DMS 273 treated with DMSO at 0.1 percent for 48 hours (cell line): Measurements from ENCODE around the gene MAD1L1.

Source experiments
- DNase-seq: peaks from one replicate; lab custom pipeline; 2025; lab: John Stamatoyannopoulos, UW

Gene MAD1L1

DNA sequence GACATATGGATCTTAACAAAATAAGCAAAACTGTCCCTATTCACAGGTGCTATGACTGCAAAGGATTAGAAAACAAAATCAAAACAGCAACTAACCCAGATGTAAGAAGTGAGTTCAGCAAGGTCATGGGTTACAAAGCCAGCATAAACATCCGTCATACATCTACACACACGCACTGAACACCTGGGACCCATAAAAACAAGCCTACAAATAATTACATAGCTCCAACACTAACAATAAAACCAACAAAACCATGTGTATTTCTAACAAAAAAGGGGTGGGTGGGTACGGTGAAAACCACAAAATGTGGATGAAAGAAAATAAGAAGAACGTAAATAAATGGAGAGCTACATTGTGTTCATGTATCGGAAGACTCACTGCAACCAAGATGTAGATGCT lies 305.8 kb downstream of the MAD1L1 start:
- DNase-seq, result no peak

DNA sequence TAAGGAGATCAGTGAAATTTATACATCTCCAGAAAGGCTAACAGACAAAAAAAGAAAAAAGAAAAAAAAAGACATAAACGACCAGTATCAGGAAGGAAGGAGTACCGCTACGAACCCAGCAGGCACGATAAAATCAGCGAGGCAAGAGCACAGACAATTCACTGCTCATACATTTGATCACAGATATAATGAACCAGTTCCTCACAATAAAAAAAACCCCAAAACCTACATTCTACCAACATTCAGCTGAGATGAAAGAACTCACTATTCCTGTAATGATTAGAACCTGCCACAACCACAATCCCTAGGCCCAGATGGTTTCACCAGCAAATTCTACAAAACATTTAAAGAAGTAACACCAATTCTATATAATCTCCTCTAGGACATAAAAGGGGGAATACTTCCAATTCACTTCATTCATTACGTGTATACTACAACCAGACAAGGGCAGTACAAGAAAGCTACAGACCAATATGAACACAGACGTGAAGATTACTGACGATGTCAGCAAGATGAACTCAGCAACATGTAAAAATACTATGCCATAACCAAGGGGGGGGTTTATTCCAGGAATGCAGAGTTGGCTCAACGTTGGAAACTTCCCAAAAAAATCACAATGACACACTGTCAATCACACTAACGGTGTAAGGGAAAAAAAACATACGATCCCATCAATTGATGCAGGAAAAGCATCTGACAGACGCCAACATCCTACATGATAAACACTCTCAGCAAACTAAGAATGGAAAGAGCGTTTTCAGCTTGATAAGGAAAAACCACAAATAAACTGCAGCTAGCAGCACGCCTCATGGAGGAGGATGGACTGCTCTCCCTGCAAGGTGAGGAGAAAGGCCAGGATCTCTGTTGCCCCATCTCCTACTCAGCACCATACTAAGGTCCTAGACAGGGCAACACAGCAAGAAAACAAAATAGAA lies 306.5 kb downstream of the MAD1L1 start:
- DNase-seq, result no peak

DNA sequence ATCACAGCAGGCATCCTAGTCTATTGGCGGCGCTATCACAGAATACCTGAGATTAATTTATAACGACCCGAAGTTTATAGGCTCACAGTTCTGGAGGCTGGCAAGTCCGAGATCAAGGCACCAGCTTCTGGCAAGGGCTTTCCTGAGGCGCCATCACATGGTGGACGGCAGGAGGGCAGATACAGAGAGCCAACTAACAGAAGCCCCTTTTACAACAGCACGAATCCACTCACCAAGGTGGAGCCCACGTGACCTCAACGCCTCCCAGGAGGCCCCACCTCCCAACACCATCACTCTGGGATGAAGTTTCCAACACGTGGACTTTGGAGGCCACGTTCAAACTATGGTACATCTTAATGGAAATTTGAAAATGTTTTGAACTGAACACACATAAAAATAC lies 307.4 kb downstream of the MAD1L1 start:
- no peak for DNase-seq

DNA sequence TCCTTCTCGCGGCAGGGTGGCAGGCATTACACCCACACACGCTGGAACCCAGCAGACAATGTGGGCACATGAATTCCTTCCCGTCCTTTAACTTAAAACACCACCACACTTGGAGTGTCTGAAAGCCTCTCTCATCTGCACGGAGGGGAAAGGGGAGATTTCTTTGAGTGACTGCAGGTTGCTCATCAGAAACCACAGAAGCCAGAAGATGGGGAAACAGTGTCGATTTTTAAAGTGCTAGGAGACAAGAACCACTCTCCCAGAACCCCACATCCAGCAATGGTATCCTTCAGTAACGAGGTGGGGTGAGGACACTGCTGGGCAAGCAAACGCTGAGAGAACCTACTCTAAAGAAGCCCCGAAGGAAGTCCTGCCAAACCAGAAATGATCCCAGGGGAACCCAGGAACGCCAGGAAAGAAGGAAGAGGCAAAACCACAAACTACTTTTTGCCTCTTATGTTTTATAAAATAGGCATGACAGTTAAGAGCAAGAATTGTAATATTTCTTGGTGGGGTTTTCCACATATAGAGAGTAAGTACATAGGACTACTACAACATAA lies 308.4 kb downstream of the MAD1L1 start:
- DNase-seq, result no peak

DNA sequence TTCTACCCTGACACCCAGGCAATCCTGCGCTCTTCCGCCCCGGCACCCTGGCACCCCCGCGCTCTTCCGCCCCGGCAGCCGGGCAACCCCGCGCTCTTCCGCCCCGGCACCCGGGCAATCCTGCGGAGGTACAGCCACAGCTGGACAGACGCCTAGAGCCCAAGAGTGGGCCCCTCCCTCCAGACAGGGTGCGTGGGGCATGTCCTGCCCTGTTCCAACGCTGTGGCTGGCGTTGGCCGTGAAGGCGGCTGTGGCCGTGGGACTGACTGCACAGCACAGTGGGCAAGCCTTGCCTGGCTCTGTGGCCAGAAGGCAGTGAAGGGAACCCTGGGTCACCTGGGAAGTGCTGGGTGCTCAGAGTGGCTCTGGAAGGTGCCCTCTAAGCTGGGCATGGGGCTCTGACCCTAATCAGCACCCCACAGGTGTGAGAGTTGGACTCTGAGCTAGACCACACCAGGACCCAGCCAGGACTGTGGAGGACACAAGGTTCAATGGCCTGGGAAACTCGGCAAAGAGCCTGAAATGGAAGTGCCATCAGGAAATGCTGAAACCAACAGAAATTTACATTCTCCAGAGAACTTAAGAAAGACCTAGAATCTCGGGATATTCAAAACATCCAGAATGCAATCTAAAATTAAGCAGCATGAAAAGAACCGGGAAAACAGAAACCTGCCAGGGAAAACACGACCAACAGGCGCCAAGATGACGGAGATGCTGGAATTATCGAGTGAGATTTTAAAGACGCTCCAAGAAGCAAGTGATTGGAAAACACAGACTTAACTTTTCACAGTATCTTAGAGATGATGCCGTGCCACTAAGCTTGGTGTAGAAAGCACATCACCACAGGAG lies 309.1 kb downstream of the MAD1L1 start:
- DNase-seq, result no peak

DNA sequence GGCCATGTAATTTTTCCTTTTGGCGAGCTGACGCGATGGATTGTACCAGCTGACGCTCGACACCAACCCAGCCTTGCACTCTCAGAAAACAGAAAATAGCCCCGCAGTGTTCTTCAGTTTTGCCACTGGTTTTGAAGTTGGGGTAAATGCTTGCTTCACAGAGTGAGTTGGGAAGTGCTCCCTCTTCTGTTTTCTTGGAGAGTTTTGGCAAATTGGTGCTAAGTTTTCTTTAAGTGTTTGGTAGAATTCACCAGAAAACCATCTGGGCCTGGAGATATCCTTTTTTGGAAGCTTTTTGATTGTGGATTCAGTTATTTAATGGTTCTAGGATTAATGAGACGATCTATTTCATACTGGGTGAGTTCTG lies 309.9 kb downstream of the MAD1L1 start:
- no peak for DNase-seq

DNA sequence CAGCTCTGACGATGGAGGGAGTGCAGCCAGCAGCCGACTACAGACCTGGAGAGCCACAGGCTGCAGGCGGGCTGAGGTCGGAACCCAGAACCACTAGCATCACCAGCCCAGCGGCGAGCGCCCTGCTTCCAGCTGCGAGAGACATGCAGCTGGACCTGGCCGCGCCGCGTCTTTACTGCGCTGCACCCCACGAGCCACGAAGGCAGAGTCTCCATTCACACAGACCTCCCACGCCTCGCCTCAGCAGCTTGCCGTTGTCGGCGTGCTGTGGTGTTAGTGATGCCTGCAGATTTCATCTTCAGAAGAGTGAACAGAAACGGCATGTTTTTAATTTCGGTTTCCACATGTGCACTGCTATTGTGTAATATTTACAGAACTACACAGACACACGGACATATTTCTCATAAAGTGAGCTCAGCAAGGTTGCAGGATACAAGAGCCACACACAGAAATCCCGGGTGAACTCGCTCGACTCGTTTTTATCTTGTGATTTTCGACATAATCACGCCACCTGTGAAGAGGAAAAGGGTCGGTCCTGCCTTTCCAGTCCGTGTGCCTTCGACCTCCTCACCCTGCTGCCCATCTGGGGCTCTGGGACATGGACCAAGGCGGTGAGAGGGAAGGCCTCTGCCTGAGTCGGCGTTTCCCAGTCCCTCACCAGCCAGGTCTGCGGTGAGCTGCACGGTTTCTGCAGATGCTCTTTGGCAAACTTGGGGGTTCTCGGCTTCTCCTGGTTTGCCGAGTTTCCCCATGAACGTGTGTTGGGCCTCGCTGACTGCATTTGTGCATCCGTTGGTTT lies 310.5 kb downstream of the MAD1L1 start:
- DNase-seq, result no peak

DNA sequence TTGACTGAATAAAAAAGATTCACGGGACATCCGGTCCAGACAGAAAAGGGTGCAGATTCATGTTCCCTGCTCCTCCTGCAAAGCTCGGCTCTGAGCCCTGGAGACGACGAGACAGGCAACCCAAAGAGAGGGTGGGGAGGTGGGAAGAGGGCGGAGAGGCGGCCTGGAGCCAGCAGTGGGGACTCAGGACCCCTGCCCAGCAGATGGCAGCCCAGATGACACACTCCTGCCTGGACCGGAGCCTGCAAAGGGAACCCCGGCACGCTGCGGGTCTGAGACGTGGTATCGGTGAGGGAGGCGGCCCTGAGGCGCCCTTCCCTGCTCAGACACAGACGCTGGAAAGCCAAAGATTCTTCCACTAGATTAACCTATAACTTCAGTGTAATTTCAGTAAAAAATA lies 311.9 kb downstream of the MAD1L1 start:
- DNase-seq, result no peak

DNA sequence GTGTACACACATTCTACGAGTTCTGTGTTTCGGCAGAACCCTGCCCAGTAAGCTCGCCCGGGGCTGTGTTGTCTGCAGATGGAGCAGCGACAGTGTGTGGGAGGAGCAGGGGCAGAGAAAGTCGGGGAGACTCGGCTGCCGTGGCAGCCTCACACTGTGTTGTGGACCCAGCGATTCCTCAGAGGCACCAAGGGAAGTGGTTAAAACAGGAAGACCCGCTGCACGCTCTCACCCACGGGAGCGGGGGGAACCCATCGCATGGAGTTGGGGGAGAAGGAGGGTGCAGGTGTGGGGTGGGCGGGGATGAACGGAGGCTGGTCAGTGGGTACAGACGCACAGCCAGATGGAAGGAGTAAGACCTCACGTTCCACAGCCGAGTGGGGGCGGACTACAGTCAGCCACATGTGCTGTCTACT lies 312.5 kb downstream of the MAD1L1 start:
- DNase-seq, result no peak

DNA sequence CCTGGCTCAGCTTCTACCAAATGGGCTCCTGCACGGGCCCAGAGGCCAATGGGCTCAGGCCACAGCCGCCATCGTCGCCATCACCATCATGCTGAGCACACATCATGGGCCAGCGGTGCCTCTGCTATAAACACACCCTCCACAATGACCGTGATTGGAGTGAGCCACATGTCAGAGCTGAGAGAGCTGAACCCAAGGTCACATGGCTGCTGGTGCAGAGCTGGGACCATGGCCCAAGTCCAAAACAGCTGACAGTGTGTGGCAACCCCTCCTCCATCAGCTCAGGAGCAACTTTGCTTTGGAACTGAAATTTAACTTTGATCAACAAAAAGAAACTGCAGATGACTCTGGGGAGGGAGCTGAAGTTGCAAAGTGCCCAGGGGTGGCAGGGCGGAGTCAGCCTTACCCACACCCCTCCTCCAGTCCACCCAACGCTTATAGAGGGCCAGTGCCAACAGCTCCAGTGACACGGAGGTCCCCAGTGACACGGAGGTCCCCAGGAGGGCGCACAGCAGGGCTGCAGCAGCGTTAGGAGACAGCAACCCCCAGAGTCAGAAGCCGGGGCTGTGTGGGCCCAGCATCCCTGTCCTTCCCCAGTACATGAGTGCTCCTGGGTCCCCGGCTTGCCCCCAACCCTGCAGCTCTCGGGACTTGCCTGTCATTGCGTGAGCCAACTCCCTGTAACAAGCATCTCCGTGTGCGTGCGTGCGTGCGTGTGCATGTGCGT lies 313.0 kb downstream of the MAD1L1 start:
- DNase-seq, result no peak

DNA sequence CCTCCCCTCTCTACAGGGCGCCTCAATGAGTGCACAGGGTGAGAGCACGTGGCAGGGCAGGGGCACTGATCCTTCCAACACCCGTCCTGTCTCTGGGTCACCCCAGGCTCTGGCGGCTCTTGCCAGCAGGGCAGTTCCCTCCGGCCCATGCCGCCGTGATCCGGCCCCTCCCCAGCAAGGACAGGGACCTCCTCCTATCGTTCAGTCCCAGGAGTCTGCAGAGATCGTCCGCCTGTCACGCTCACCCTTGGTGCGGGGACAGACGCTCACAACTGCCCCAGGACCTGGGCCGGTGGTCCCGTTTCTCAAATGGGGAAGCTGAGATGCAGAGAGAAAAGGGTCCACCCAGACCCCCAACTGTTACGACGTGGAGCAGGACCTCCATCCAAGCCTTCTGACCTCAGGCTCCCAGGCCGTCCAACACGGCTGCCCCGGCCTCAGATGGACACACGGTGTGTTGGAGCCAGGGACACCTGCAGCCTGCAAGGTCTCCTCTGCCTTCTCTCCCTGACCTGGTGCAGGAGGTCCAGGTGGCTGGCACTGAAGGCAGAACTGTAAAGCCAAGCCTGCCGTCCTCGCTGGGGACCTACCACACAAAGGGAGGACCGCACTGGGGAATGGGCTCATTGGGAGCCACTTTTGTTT lies 313.7 kb downstream of the MAD1L1 start:
- DNase-seq, result no peak

DNA sequence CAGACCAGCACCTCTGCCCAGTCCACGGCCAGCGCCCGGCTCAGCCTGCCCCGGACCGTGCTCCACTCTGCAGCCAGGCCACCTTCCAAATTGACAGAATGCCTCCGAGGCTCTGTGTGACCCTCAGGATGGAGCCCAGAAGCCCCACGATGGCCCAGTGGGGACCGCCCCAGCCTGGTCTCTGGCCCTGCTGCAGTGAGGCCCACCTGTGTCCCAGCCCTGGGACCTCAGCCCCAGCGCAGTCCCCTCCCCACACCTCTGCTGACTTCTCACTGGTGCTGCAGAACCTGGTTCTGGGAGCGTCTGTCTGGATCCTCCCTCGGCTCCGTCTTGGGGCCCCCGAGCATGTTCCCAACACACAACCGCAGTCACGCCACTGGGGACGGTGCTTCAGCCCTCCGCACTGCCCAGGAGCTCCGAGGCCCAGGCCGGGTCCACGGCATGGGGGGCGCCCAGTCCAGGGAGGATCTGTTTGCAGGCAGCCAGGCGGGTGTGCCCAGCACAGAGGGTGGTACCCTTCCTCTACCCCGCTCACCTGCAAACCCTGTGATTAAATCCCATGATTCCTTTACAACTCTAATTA lies 314.6 kb downstream of the MAD1L1 start:
- DNase-seq, result no peak

DNA sequence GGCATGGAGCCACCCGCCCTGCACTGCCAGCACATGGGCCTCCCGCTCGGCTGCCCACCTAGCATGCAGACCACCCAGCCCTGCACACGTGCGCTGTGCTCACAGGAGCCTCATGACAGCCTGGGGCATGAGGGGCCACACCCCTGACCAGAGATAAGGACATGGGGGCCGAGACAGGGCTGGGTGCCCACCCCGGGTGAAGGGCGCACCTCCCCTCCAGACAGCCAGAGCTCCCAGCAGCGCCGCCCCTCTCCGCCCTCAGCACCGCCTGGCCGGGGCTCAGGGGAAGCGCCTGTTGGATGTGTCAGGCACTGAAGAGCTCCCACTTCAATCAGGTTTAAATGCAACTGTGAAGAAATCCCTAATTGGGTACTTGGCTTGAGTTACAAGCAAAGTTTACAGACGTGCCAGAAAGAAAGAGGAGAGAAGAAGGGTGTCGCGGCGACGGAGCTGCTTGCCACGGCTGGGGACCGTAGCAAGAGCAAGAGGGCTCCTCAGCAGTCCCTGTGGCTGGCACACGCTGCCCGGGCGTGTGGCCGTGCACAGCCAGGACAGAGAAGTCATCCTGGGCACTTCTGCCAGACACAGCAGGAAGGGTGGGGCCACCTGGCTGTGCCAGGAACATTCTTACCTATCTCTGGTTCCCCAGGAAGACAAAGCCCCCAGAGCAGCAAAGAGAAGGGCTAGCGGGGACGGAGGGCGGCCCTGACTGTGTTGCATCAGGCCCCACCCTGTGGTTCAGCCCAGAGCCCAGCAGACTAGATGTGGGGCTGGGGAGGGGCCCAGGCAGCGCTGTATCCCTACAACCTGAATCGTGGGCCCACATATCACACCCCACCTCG lies 315.3 kb downstream of the MAD1L1 start:
- DNase-seq, result no peak

DNA sequence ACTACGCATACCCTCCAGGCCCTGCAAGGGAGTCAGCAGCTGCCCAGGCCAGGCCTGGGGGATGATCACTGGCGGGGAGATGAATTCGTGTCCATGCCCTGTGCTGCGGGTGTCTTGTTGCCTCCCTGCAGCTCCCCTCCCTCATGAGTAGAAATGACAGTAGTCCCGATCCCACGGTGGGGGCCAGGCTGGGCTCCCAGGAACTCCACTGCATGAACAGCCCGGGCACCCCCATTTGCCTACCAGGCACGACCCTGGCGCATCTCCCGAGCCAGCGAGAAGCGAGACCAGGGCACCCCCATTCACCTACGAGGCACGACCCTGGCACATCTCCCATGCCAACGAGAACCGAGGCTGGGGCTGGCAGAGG lies 316.2 kb downstream of the MAD1L1 start:
- no peak for DNase-seq

DNA sequence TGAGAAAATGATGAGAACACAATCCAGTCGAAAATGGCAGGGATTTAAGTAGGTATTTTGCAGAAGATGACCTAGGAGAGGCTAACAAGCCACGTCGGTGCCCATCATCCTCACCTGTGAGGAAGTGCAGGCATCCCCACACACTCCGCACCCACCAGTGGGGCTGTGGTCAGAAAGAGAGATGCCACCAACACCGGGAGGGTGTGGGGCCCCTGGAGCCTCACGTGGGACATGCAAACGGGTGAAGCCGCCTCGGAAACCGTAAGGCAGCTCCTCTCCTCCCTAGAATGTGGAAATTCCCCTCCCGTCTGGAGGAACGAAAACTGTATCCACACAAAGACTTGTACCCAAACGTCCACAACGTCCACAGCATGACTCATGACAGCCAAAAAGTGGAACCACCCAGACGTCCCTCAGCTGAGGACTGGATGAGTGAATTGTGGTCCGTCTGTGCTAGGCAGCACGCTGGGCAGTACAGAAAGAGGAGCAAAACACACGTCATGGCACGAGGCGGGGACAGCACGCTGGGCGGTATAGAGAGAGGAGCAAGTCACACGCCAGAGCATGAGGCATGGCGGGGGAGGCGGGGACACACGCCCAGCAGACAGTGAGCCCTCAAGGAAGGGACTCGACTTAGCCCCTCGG lies 316.7 kb downstream of the MAD1L1 start:
- DNase-seq, result no peak

DNA sequence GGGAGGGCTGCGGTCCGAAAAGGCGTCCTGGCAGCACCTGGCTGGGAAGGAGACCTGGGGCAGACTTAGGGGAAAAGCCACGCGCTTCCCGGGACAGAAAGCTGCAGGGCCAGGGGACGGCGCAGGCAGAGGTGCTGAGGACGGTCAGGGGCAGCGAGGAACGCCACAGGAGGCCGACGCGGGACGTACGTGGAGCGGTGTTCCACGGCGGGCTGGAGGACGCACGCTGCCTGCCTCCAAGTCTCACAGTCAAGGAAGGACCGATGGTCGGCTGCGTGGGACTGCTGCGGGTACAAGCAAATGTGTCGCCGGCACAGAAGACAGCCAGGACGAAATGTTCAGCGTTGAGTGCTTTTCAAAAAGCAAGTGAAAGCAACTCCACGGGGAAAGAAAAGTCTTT lies 317.4 kb downstream of the MAD1L1 start:
- DNase-seq, result no peak

DNA sequence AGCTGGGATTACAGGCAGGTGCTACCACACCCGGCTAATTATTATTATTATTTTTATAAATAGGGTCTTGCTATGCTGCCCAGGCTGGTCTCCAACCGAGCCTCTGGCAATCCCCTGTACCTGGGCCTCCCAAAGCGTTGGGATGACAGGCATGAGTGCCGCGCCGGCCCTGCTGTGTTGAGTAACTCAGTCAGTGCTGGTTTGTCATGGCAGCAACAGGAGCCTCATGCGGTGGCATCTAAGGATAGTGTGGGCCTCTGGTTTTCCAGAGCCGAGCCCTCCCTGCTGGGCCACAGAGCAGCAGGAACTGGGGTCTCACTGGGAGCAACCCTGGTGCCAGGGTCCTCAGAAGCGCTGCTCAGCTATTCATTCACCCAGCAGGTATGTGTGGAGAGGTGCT lies 318.0 kb downstream of the MAD1L1 start:
- DNase-seq, result no peak

DNA sequence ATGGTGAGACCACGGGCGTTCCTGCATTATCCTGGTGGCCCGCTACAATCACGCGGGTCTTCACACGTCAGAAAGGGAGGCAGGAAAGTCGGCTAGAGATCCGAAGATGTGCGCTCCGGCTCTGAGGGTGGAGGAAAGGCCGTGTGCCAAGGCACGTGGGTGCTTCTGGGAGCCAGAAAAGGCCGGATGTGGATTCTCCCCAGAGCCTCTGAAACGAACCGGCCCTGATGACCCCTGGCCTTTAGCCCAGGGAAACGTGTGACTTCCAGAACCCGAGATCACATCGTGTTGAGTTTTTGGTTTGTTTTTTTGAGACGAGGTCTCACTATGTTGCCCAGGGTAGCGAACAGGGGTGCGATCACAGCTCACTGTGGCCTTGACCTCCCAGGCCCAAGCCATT lies 318.4 kb downstream of the MAD1L1 start:
- no peak for DNase-seq
